ENCODE results near the gene KLHL1.

The KLHL1 gene

GRCh38 chr13:69857183-69857821, 250.9 kb downstream of the KLHL1 start:
- DNase-seq, result no peak

DNA sequence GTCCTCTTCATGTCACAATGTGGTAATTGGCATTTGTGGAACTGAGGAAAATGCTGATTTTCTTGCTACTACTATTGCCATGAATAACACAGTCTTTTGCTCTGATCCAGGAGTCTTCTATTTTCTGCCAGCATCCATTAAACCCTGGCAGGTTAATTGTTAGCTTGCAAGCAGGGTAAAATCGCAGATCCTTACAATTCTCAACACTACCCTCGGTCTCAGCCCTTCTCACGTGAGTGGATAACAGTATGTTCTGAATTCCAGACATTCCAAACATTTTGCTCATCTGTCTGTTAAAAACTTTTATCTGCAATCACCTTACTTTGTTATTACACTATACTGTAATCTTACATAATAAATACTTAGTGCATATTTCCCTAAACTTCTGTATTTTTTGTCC, 251.9 kb downstream of the KLHL1 start:
- no peak for DNase-seq

DNA sequence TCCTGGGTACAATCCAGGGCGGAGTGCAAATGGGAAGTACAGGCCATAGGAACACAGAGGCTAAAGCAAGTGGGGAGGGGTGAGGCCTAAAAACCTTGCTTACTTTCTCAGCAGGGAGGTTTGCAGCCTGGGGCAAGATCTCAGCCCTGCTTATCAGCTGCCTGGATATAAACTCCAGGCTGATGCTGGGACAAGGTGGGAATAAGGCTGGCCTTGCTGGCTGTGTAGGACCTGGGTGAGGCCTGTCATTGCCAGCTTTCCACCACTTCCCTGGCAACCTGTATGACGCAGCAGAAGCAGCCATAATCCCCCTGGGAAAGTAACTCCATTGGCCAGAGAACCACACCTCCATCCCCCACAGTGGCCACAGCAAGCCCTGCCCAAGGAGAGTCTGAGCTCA, 279.7 kb downstream of the KLHL1 start:
- no peak for DNase-seq

GRCh38 chr13:69820180-69820579, 288.1 kb downstream of the KLHL1 start:
- DNase-seq, result no peak

GRCh38 chr13:69817333-69817869, 290.9 kb downstream of the KLHL1 start:
- no peak for DNase-seq

DNA sequence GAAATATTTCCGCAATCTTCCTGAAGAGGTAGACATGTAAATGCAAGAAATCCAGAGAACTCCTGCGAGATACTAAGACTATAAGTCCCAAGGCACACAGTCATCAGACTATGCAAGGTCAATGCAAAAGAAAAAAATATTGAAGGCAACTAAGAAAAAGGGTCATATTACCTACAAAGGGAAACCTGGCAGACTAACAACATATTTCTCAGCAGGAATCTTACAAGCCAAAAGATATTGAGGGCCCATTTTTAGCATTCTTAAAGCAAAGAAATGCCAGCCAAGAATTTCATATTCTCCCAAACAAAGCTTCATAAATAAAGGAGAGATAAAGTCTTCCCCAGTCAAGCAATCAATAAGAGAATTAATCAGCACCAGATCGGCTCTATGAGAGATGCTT, 299.1 kb downstream of the KLHL1 start:
- no peak for DNase-seq

GRCh38 chr13:69796256-69796655, 312.0 kb downstream of the KLHL1 start:
- no peak for DNase-seq

DNA sequence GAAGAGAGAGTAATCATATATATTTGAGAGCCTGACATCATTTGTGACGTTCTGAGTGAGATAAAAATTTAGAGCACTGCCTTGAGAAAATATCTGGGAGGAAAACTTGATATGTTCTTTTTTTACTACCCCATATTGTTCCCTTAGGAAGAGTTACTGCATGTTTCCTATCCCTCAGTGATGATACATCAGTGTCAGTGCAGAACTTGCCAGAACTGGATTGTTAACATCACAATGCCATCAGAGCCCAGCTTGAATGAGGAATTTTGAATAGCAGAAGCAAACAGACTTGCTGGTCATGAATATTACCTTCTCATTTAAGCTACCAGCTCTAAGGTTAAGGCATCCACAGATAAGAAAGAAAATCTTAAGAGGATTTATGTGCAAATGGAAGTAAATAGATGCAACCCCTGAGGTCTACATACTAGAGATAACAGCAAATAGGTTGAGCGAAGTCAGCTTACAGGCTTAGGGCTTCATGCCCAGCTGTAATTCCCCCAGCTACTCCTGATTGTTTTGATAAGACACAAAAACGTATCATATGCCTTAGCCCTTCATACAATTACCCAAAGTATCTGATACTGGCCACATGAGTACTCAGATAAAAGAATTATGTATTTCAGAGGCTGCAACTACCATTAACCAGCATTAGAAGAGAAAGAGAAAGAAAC, 314.3 kb downstream of the KLHL1 start:
- no peak for DNase-seq

DNA sequence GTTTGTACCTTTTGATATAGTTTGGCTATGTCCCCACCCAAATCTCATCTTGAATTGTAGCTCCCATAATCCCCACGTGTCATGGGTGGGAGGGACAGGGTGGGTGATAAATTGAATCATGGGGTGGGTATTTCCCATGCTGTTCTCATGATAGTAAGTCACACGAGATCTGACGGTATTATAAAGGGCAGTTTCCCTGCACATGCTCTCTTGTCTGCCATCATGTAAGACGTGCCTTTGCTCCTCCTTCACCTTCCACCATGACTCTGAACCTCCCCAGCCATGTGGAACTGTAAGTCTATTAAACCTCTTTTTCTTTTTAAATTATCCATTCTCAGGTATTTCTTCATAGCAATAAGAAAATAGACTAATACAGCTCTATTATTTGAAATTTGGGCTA, 331.3 kb downstream of the KLHL1 start:
- no peak for DNase-seq

- no peak for DNase-seq
Observed at GRCh38 chr13:69769608-69770007, 338.6 kb downstream of the KLHL1 start.

DNA sequence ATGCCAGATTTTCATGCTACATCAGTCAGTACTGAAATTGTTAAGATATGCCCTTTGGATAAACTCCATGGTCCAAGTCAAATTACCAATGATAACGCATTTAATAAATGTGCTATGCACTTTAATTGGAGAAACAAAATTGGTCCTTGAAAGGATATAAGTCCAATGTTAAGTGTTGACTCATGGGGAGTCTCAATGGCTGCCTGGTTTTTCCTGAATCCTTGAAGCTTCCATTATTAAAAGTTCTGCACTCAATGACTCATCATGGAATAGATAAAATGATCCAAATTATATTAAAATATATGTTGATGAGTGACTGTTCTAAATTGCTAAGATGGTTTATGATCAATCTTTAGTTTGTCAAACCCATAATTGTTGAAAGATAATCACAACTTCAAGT, 346.7 kb downstream of the KLHL1 start:
- DNase-seq, result no peak

DNA sequence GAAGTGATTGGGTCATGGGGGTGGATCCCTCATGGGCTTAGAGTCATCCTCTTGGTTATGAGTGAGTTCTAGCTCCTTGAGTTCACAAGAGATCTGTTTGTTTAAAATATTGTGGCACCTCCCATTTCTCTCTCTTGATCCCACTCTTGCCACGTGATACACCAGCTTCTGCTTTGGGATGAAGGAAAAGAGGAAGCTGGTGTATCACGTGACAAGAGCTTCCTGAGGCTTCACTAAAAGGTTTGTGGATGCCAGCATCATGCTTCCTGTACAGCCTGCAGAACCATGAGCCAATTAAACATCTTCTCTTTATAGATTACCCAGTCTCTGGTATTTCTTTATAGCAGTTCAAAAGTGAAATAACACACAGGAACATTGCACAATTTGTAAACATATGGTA, 353.2 kb downstream of the KLHL1 start:
- no peak for DNase-seq

DNA sequence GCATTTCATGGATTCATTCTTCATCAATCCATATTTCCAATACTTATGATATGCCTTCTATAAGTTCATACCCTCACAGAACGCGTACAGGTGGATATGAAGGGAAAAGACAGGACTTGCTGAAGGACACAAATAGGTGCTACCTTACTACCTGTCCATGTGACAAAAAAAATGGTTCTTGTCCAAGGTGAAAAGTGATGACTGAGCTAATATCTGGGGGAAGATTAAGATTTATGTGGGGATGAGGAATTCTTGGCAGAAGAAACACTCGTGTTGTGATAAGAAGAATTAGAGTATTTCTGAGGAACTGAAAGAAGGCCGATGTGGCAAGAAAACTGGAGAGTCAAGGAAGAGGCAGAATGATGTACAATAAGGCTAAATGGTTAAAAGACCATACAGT, 357.0 kb downstream of the KLHL1 start:
- DNase-seq, result no peak

- no peak for DNase-seq
Observed at GRCh38 chr13:69737129-69737935, 370.9 kb downstream of the KLHL1 start.

- no peak for DNase-seq
Observed at GRCh38 chr13:69721631-69722030, 386.6 kb downstream of the KLHL1 start.

- no peak for DNase-seq
Observed at GRCh38 chr13:69720278-69720983, 387.8 kb downstream of the KLHL1 start.

GRCh38 chr13:69706807-69707206, 401.4 kb downstream of the KLHL1 start:
- DNase-seq, result no peak

GRCh38 chr13:69704311-69704710, 403.9 kb downstream of the KLHL1 start:
- DNase-seq, result no peak

DNA sequence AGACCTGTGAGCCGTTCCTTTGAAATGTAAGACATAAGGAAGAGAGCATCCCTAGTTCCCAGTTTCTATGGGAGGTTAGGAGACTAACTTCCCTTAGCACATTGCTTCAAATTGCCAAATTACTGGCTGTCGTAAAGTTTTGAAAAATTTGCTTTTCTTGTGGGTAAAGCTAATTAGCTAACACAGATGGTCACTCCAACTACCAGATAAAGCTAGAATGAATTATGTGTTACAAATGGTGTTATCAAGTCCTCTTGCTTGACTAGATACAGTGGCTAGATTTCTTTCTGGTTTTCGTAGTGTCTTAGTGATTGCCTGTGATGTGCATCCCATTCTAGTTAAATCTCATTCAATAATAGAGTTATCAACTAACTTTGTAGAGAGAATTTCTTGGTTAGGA, 417.3 kb downstream of the KLHL1 start:
- DNase-seq, result no peak

- no peak for DNase-seq
Observed at GRCh38 chr13:69683921-69684686, 424.1 kb downstream of the KLHL1 start.

- no peak for DNase-seq
Observed at GRCh38 chr13:69681722-69682121, 426.5 kb downstream of the KLHL1 start.

DNA sequence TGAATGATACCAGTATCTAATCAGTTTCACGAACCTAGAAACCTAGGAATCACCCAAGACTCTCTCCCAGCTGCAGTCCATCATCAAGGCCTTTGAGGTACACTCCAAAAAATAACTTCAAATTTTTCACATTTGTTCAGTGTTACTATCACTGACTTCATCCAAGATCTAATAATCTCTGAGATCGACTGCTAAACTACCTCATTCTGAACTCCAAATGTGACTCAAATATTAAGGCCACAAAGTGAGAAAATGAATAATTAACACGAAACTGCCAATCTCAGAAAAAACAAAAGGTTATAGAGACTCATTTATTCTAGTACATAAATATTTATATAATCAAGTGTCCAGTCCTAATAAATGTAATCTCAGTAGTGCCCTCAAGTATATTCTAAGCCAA, 430.9 kb downstream of the KLHL1 start:
- no peak for DNase-seq
